DND-41 (cell line): ENCODE data around the gene POFUT2.

Experiments
- ATAC-seq: fragments of 200-7000 bp; cut with Tn5 transposase; 3 replicates; pipeline ENCODE4 v1.9.1; 2021; ENCODE audit warnings: low read depth; ENCODE audit not compliant: insufficient read depth
- DNase-seq: peaks from one replicate; pipeline ENCODE4 v3.0.0-alpha.2; 2020
- H2AFZ ChIP-seq: 2 replicates; pipeline ENCODE4 v1.6.0; 2012; ENCODE audit warnings: low read depth, low read length
- H3K27ac ChIP-seq: 2 replicates; pipeline ENCODE4 v1.5.1; 2012; ENCODE audit warnings: low read length, inconsistent platforms
- H3K27me3 ChIP-seq: fragments of 200-600 bp; sonication (generic); 2 replicates; pipeline ENCODE4 v1.6.0; 2012; ENCODE audit warnings: low read length, mild to moderate bottlenecking, inconsistent platforms; ENCODE audit not compliant: insufficient read depth, poor library complexity
- H3K36me3 ChIP-seq: 2 replicates; pipeline ENCODE4 v1.5.1; 2012; ENCODE audit warnings: low read length, inconsistent platforms; ENCODE audit not compliant: insufficient read depth
- H3K4me1 ChIP-seq: 2 replicates; pipeline ENCODE4 v1.5.1; 2012; ENCODE audit warnings: mild to moderate bottlenecking, low read length; ENCODE audit not compliant: insufficient read depth
- H3K4me2 ChIP-seq: 2 replicates; pipeline ENCODE4 v1.6.0; 2012; ENCODE audit warnings: mild to moderate bottlenecking, moderate library complexity, low read length, inconsistent platforms; ENCODE audit not compliant: insufficient read depth
- H3K4me3 ChIP-seq, 2 experiments: fragments of 200-600 bp in 1 of 2; shearing (Covaris generic) in 1 of 2; 2 replicates each; pipeline ENCODE4 v1.5.1; 2012 to 2016; ENCODE audit warnings: inconsistent platforms in 2 of 2, low read length in 2 of 2, mild to moderate bottlenecking in 2 of 2, low read depth in 1 of 2, moderate library complexity in 1 of 2
- H3K79me2 ChIP-seq: 2 replicates; pipeline ENCODE4 v1.6.0; 2012; ENCODE audit warnings: low read length, inconsistent platforms; ENCODE audit not compliant: insufficient read depth
- H3K9ac ChIP-seq: 2 replicates; pipeline ENCODE4 v1.6.0; 2012; ENCODE audit warnings: low read depth, mild to moderate bottlenecking, inconsistent platforms, low read length, moderate library complexity
- H3K9me3 ChIP-seq: 2 replicates; pipeline ENCODE4 v1.5.1; 2012; ENCODE audit warnings: low read length, moderate library complexity, mild to moderate bottlenecking, inconsistent platforms; ENCODE audit not compliant: insufficient read depth, severe bottlenecking
- H4K20me1 ChIP-seq: 2 replicates; pipeline ENCODE4 v1.6.0; 2012; ENCODE audit warnings: low read length; ENCODE audit not compliant: insufficient read depth
- EZH2 ChIP-seq: IDR thresholded peaks from 3 replicates; pipeline ENCODE4 v1.6.1; 2012; ENCODE audit warnings: borderline replicate concordance, low read depth, mild to moderate bottlenecking, moderate library complexity, low read length, inconsistent platforms; ENCODE audit not compliant: severe bottlenecking
- TF ChIP-seq, protein P1 (sequence below): IDR thresholded peaks from 2 replicates; pipeline ENCODE4 v1.5.1; 2012; ENCODE audit warnings: borderline replicate concordance, low read length, moderate library complexity, mild to moderate bottlenecking; ENCODE audit not compliant: poor library complexity, severe bottlenecking; ENCODE audit errors: extremely low read depth

The POFUT2 gene

DNA sequence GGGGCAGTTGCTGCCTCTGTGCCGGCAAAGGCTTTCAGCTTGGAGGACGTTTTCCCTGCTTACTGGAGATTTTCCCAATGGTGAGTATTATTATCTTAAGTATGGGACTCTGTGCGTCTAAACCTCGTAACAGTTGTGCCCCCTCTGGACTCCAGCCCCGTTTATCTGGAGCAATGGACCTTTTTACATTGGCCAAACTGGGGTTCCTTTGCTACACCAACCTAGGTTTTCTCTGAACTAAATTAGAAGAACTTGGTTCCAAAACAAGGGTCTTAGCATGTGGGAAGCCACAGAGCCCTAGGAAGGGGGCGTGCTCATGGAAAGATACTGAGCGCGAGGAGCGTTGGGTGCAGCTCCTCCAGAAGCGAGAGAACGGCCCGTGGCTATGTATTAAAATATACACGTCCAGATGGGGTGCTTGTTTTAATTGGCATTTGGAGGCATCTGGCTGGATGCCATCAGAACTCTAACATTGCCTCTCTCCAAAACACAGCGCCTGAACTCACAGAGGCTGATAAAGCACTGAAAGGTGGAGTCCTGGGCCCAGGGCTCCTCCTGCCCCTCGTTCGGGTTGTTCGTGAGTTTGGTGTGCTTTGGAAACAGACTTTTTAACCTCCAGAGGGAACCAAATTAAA, 28.4 kb downstream of the POFUT2 start:
- Histone ChIP-seq H4K20me1 (peaks cover 3% of the 10 kb centered on the region; the same call in 1 of the 2 replicates), H3K9ac (no peak overlapping the region), H3K79me2 (no peaks in the 10 kb centered on the region), H3K36me3 (peaks cover 10% of the 10 kb centered on the region), H3K4me1 (no peaks in the 10 kb centered on the region), H3K27me3 (no peaks in the 10 kb centered on the region), H3K4me2 (no peak overlapping the region), H3K27ac (no peak overlapping the region), H3K9me3 (no peaks in the 10 kb centered on the region), H2AFZ (no peak overlapping the region), H3K4me3 (no peak overlapping the region)
- TF ChIP-seq, protein P1, sequence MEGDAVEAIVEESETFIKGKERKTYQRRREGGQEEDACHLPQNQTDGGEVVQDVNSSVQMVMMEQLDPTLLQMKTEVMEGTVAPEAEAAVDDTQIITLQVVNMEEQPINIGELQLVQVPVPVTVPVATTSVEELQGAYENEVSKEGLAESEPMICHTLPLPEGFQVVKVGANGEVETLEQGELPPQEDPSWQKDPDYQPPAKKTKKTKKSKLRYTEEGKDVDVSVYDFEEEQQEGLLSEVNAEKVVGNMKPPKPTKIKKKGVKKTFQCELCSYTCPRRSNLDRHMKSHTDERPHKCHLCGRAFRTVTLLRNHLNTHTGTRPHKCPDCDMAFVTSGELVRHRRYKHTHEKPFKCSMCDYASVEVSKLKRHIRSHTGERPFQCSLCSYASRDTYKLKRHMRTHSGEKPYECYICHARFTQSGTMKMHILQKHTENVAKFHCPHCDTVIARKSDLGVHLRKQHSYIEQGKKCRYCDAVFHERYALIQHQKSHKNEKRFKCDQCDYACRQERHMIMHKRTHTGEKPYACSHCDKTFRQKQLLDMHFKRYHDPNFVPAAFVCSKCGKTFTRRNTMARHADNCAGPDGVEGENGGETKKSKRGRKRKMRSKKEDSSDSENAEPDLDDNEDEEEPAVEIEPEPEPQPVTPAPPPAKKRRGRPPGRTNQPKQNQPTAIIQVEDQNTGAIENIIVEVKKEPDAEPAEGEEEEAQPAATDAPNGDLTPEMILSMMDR = no peak
- TF ChIP-seq EZH2 = no peak
- no peak for DNase-seq
- no peak for ATAC-seq

DNA sequence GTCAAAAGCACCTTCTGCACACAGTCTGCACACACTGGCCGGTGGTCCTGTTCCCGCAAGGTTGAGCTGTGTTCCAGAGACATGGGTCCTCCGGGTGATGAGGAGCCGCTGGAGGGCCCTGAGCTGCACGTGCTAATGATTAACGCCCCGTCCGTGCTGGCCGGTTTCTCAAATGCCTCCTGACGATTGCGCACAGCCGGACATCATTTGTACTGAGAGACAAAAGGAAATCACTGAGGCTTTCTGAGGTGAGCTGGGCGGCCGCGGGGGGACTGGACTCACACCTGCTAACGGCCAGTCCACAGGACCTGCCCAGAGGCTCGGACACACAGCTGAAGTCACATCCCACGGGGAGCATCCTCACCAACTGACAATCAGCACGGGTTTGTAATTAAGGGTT, 29.2 kb downstream of the POFUT2 start:
- Histone ChIP-seq H3K9me3 (no peaks in the 10 kb centered on the region), H3K9ac (no peak overlapping the region), H3K27me3 (no peaks in the 10 kb centered on the region), H2AFZ (no peak overlapping the region), H3K4me1 (no peaks in the 10 kb centered on the region), H3K79me2 (no peaks in the 10 kb centered on the region), H4K20me1 (peaks cover 3% of the 10 kb centered on the region; the same call in 1 of the 2 replicates), H3K27ac (no peak overlapping the region), H3K4me3 (no peak overlapping the region), H3K4me2 (no peak overlapping the region), H3K36me3 (peaks cover 1% of the 10 kb centered on the region; the same call in 1 of the 2 replicates)
- no peak for DNase-seq
- TF ChIP-seq, protein P1 = no peak
- no peak for TF ChIP-seq EZH2
- no peak for ATAC-seq

DNA sequence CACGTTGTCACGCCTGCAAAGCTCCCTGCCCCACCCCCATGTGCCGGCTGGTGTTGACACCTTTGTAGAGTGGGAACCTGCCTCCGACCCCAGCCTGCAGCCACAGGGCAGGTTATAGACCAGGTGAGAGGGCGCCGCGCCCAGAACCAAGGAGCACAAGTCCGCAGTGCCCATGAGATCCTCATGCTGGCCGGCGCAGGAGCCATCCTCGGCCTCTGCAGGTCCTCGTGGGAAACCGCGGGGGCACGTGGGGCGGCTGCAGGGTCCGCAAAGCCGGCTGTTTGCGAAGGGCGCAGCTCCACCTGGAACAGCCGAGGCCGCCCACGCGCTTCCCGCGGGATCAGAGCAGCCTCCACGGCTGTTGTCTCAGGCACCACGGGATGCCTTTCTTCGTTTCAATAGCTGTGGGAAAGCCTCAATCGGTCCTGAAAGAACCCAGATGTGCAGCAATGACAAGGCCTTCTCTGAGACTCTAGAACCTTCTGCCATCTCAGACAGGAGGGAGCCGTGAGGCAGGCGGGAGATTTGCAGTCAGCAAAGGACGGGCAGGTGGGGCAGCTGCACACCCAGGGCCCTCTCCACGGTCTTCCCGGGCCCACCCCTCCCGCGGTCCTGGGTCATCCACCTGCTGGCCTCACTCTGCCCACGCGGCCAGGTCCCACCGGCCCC, 29.9 kb downstream of the POFUT2 start:
- H3K4me3 ChIP-seq = no peak overlapping the region
- no peak for ATAC-seq
- H3K79me2 ChIP-seq = no peaks in the 10 kb centered on the region
- H3K27ac ChIP-seq = no peak overlapping the region
- no peak overlapping the region for H3K9ac ChIP-seq
- H4K20me1 ChIP-seq = no peaks in the 10 kb centered on the region; the same call in none of the 2 replicates
- no peak for DNase-seq
- H3K27me3 ChIP-seq = no peaks in the 10 kb centered on the region
- no peaks in the 10 kb centered on the region for H3K36me3 ChIP-seq
- H3K4me1 ChIP-seq = no peaks in the 10 kb centered on the region
- no peak overlapping the region for H2AFZ ChIP-seq
- no peak for TF ChIP-seq EZH2
- TF ChIP-seq, protein P1 = no peak
- no peak overlapping the region for H3K4me2 ChIP-seq
- no peaks in the 10 kb centered on the region for H3K9me3 ChIP-seq
